ENCODE measurements around the gene GPN2.

- TF ChIP-seq POLR2A (IDR thresholded peaks at IDR 0.05): no peak
- no peak for TF ChIP-seq CTCF (IDR thresholded peaks at IDR 0.05 in 4 of 5, conservative IDR thresholded peaks at IDR 0.05 in 1 of 5)
Observed at GRCh38 chr1:26838474-26839338, 51.4 kb downstream of the GPN2 start.

Data from gastrocnemius medialis (tissue), 4 donors.